Activated CD8-positive, alpha-beta memory T cell treated with anti-CD3 and anti-CD28 coated beads for 24 hours (primary cell): Measurements from ENCODE around the gene ATP12A.

Experiments used
- DNase-seq: peaks from one replicate; pipeline ENCODE4 v3.0.0-alpha.2; 2020

ATP12A gene

DNA sequence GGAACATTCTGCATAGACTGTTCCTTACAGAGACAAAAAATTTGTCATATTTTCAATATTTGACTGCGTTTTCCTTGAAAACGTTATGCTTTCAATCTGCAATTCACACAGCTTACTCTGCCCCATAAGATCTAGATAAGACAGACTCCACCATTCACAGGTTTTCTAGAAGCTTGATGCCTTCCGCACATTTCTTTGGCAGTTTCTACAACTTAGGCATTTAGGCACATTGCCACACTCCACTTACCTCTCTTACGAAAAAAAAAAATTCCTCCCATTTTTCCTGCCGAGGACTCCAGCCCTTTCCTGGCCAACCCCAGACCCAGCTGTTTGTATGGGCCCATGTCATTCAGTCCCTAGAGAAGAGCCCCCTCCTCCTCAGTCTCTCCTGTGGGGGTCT lies 11.2 kb downstream of the ATP12A start:
- no peak for DNase-seq

- no peak for DNase-seq
These were observed 12.4 kb downstream of the ATP12A start for GRCh38 chr13:24692561-24692960.

DNA sequence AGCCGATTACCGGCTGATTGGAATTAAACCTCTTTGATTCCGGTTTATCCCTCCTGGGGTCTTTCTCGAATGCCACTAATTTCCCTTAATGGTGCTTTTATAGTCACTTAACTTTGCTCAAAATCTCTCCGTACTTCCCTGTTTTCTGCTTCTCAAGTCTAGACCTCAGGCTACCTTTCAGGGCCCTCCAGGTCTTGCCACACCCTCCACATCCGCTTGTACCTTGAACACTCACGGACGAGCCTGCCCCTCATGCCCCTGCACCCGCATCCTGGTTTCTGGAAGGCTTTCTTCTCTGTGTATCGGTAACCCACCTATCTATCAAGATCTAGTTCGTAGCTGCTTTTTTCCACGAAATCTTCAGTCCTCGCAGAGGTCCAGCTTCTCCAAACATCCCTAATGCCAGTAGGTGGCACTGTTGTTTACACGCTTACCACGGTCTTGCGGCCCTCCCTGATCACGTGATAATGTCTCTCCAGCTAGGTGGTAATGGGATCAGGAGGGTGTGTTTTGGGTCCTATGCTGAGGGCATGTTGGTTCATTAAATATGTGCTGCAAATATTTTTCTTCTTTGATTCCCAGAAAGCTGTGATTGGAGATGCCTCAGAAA lies 13.8 kb downstream of the ATP12A start:
- peak; percentile 68 for DNase-seq

DNA sequence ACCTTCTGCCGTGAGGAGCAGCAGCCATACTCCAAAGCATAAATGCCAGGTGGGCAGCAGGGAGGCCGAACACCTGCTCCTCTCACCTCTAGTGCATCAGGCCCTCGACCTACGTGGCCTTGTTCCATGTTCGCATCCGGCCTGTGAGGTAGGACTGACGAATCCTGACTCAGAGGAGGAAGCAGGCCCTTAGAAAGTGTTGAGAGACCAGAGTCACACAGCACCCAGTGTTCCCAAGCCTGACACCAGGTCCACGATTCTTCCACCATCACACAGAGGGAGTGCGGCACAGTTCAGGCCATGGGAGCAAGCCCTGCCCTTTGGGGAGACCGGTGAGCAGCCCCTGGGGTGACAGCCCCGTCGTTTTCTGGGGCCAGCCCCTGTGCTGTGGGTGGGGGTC lies 14.7 kb downstream of the ATP12A start:
- no peak for DNase-seq

DNA sequence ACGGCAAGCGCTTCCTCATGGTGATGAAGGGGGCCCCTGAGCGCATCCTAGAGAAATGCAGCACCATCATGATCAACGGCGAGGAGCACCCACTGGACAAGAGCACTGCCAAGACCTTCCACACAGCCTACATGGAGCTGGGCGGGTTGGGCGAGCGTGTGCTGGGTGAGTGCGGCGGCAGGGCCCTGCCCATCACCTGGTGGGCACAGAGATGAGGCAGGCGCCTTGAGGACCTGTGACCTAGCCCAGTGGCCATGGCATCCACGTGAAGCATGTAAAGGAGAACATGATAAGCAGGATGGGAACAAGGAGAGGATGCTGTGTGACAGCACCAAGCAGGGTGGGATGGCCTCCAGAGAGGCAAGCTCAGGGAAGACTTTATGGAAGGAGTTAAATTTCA lies 18.5 kb downstream of the ATP12A start:
- DNase-seq: no peak

DNA sequence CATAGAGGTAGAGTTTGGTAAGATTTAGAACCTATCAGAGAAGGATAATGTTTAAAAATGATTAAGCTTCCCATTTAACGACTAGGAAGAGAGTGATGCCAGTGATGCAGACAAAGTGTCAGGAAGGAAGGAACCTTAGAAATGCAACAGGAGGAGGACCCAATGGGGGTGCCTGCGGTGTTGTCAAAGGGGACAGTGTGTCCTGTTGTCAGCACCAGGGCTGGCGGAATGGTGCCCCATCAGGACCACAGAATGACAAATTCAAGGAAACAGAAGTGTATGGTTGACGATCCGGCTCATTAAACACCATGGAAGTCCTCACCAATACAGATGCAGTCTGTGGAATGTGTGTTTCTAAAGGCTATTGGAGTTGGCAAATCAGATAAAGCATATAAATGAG lies 19.3 kb downstream of the ATP12A start:
- DNase-seq: no peak

DNA sequence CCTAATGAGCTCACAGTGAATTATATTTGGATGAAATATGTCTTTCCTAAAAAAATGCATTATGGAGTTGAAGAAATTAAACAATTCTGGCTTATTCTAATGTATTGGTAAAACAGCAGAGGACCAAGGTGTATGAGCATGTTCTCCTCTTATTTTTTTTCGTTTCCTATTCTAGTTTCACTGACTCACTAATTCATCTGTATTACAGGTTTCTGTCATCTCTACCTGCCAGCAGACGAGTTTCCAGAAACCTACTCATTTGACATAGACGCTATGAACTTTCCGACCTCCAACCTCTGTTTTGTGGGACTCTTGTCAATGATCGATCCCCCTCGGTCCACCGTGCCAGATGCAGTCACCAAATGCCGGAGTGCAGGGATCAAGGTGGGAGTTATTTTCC lies 20.3 kb downstream of the ATP12A start:
- DNase-seq: no peak

- no peak for DNase-seq
These were observed 26.8 kb downstream of the ATP12A start for GRCh38 chr13:24706886-24707585.

DNA sequence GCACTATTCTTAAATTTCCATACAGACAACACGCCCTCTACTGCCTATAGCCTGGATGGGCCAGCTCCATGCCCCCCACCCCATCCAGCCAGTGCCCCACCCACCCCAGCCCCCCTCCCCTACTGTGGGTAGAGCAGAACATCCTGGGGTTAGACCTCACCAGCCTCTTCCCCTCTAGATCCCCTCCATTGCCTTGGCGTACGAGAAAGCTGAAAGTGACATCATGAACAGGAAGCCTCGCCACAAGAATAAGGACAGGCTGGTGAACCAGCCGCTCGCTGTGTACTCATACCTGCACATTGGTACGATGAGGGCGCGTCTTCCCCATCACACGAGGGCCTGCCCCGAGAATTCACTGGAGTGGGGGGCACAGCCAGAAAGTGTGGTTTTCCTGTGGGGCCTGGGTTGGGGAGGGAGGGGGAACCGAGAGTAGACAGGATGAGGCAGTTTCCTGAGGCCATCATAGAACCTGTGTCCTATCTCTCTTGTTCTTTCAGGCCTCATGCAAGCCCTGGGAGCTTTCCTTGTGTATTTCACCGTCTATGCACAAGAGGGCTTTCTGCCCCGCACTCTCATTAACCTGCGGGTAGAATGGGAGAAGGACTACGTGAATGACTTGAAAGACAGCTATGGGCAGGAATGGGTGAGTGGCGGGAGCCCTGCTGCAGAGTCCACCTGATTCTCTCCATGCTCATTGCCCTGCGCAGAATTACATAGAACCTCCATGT lies 29.1 kb downstream of the ATP12A start:
- DNase-seq: peak; percentile 75

DNA sequence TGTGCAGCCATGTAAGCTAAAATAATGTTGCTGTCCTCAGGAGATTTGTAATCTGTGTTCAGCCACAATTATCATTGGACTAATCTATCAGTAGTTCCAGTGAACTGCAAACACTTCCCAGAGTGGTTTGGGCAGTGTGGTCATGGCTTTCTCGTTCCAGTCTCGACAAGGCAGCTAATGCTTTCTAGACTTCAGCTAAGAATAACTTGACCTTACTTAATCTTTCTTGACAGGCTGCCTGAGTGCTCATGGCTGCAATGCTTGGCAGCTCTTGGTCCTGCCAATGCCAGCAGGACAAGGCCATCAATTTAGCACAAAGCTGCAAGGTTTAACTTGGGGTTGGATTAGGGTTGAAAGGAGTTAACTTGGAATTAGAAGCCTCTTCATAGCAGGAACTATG lies 32.8 kb downstream of the ATP12A start:
- DNase-seq: no peak

DNA sequence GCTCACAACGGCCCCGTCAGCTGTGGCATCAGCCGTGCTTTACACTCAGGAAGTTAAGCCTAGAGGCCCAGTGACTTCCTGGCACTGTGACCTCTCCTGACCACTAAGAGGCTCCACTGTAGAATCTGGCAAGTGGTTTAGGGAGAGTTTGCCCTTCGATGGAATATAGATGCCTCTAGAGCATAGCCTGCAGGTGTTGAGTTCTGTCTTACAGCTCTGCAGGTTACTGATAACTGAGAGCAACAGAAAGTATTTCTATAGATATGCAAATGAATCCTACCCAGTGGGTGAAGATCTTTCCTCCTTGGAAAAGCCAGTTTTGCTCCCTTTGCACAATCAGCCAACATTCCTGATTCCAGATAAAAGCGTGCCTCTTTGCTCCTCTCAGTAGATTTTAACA lies 35.8 kb downstream of the ATP12A start:
- no peak for DNase-seq

DNA sequence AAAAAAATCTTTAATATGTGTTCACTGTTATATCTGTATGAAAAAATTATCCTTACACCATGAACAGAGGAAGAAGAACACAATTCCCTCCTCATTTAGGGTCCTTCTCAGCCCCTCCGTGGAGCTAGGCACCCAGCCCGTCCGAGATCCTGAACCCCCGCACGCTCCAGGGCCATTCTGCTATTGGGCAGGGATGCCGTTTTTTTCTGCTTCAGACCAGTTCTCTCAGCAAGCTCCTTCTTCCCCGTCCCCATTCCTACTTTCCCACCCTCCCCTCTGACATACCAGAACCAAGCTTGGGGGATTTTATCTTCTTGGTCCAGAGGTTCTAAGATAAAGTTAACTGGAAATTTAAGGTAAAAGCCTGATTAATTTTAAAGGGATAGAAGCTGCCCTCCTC lies 36.2 kb downstream of the ATP12A start:
- DNase-seq: no peak

GRCh38 chr13:24717217-24717616 lies 37.0 kb downstream of the ATP12A start:
- DNase-seq: no peak

DNA sequence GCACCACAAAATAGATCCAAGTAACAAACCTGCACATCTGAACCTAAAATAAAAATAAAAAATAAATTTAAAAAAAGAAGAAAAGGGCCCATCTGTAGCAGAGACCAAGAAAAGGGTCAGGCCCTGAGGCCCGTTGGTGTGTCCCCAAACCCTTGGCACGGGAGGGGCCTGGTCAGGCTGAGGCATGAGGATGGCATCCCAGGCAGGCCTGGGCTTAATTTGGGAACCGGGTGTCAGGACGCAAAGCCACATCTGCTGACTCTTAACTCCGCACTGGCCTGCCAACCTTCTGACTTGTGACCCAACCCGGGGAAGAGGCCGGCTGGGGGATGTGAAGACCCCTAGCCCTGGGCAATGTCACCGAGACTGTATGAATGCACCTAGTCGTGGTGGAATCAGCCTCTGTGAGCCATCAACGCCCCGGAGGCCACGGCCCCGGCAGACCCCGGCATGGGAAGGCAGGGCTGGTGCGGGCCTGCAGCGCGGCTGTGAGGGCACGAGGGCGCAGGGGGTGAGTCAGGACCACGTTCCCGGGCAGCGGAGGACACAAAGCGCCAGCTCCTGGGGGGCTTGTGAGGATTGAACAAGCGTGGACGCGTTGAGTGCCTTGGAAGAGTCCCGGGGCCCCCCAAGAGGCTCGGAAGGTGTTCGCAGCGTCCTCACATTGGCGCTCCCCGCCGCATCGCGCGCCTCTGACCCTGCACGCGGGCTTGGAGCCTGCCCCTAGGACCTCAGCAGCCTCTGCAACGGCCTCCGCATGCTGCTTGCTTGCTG lies 38.2 kb downstream of the ATP12A start:
- DNase-seq: no peak

GRCh38 chr13:24719139-24719538 lies 38.9 kb downstream of the ATP12A start:
- no peak for DNase-seq

DNA sequence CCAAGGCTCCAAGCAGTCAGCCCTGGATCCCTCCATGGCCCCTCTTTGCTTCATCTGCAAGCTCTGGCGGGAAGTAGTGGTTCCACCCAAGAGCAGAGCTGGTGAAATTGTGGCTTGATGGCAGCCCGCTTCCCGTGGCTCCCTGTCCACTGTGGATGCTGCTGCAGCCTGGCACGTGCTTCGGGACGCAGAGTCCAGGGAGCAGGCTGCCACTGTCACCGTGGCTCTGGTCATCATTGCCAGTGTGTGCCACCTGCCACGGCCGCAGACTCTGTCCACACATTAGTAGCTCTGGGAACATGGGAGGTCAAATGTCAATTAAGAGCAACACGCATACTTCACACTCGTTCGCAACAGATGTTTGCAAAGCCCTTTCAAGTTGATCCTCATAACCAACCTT lies 43.0 kb downstream of the ATP12A start:
- DNase-seq: no peak

GRCh38 chr13:24724714-24725113 lies 44.5 kb downstream of the ATP12A start:
- DNase-seq: no peak

- DNase-seq: no peak
These were observed 45.2 kb downstream of the ATP12A start for GRCh38 chr13:24725379-24725778.

DNA sequence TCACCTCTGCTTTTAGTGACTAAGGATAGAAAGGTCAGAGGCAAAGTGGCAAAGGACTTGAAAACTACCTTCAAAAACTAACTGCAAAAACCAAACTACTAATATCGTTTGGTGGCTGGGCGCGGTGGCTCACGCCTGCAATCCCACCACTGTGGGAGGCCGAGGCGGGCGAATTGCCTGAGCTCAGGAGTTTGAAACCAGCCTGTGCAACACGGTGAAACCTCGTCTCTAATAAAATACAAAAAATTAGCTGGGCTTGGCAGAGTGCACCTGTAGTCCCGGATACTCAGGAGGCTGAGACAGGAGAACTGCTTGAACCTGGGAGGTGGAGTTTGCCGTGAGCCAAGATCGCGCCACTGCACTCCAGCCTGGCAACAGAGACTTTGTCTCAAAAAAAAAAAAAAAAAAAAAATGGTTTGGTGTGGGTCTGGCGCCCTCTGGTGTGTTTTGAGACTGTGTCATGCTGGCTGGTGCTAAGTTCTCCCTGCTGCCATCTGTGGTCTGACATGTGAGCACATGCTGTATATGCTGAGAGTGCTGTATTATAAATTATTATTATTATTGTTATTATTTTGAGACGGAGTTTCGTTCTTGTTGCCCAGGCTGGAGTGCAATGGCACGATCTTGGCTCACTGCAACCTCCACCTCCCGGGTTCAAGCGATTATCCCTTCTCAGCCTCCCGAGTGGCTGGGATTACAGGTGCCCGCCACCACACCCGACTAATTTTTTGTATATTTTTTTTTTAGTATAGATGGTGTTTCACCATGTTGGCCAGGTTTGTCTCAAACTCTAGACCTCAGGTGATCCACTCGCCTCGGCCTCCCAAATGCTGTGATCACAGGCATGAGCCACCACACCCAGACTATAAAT lies 47.8 kb downstream of the ATP12A start:
- peak; percentile 77 for DNase-seq

DNA sequence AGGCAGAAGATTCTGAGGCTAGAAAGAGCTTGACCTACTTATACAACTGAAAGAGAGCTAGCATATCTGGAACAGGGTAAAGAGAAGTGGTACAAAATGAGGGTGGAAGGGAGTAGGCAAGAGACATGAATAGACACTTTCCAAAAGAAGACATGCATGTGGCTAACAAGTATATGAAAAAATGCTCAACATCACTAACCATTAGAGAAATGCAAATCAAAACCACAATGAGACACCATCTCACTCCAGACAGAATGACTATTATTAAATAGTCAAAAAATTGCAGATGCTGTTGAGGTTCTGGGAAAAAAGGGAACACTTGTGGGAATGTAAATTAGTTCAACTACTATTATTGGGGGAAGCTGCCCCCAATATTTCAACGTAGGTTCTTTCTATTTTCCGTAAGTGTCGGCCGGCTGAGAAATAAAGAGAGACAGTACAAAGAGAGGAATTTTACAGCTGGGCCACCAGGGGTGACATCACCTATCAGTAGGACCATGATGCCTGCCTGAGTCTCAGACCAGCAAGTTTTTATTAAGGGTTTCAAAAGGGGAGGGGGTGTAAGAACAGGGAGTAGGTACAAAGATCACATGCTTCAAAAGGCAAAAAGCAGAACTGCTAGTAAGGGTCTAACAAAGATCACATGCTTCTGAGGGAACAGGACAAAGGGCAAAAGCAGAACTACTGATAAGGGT lies 50.8 kb downstream of the ATP12A start:
- DNase-seq: peak; percentile 33

- DNase-seq: no peak
These were observed 54.7 kb downstream of the ATP12A start for GRCh38 chr13:24734950-24735349.

- DNase-seq: no peak
These were observed 56.8 kb downstream of the ATP12A start for GRCh38 chr13:24737042-24737441.
